Testis (tissue), 3 donors: ENCODE results near the gene KCNE4. TPM values are rescaled to one million over a fixed set of nuclear protein-coding genes. Genes with fewer than 3 reads are reported as not detected.

Experiments used
- DNase-seq: peaks from one replicate; pipeline ENCODE4 v3.0.0-alpha.2; 2019
- H3K27ac ChIP-seq, 2 donors: fragments of 200-600 bp; sonication (generic); one replicate each; pipeline ENCODE4 v1.5.1; 2019
- H3K27me3 ChIP-seq: fragments of 200-600 bp; sonication (generic); one replicate; pipeline ENCODE4 v1.5.1; 2019
- H3K36me3 ChIP-seq: fragments of 200-600 bp; sonication (generic); one replicate; pipeline ENCODE4 v1.5.1; 2017; ENCODE audit warnings: low read depth; ENCODE audit errors: missing control alignments
- H3K4me1 ChIP-seq: fragments of 200-600 bp; sonication (generic); one replicate; pipeline ENCODE4 v1.5.1; 2019
- H3K4me3 ChIP-seq, 2 donors: fragments of 200-600 bp; sonication (generic); one replicate each; pipeline ENCODE4 v1.5.1; 2017 to 2019
- H3K9me3 ChIP-seq: fragments of 200-600 bp; sonication (generic); one replicate; pipeline ENCODE4 v1.5.1; 2017
- POLR2A ChIP-seq: fragments of 450-650 bp; IDR thresholded peaks from one replicate; pipeline ENCODE4 v1.6.1; 2017; ENCODE audit warnings: antibody characterized with exemption, mild to moderate bottlenecking, moderate library complexity
- WGBS, 2 donors: methylation state at CpG; one replicate each; pipeline ENCODE4 v1.1.5; 2018; 5-methylcytosine and 5-hydroxymethylcytosine counted together
- intact Hi-C: fragments of 100-400 bp; cut with DNase I; formaldehyde crosslinking; loops from one replicate; pipeline ENCODE4 v1.15.1; 2023; ENCODE audit warnings: low total_unique reads
- polyA plus RNA-seq: library from polyadenylated mRNA; stranded (reverse); fragments of 350-450 nt; fragmentation: Illumina TruSeq; extraction: RNeasy Lipid Tissue Mini Kit (QIAGEN cat#74804); gene quantifications from one replicate; pipeline ENCODE4 v1.2.3, GENCODE V29; 2014; ENCODE audit warnings: low read depth, low replicate concordance; ENCODE audit not compliant: insufficient read depth
- total RNA-seq, 2 donors: library from RNA; depleted of rRNA; stranded (reverse); fragments of >200 nt; gene quantifications; one replicate each; pipeline ENCODE4 v1.2.3, GENCODE V29; 2016
- TF ChIP-seq, protein P1 (sequence below), 3 experiments: fragments of 450-650 bp in 2 of 3; fragments of 200-600 bp in 1 of 3; sonication (generic) in 1 of 3; IDR thresholded peaks; one replicate each; pipeline ENCODE4 v1.5.1; 2016 to 2019; ENCODE audit warnings: antibody characterized with exemption in 3 of 3, mild to moderate bottlenecking in 2 of 3, moderate library complexity in 1 of 3

KCNE4 gene
- total and polyA plus RNA-seq, 3 donors from 2014 or later, result 2.3 to 3.3 (median 2.5) TPM

- DNase-seq, result no peak
- intact Hi-C loops, result no loop called here
- H3K4me3 ChIP-seq, result no peak overlapping the region
- TF ChIP-seq, protein P1, sequence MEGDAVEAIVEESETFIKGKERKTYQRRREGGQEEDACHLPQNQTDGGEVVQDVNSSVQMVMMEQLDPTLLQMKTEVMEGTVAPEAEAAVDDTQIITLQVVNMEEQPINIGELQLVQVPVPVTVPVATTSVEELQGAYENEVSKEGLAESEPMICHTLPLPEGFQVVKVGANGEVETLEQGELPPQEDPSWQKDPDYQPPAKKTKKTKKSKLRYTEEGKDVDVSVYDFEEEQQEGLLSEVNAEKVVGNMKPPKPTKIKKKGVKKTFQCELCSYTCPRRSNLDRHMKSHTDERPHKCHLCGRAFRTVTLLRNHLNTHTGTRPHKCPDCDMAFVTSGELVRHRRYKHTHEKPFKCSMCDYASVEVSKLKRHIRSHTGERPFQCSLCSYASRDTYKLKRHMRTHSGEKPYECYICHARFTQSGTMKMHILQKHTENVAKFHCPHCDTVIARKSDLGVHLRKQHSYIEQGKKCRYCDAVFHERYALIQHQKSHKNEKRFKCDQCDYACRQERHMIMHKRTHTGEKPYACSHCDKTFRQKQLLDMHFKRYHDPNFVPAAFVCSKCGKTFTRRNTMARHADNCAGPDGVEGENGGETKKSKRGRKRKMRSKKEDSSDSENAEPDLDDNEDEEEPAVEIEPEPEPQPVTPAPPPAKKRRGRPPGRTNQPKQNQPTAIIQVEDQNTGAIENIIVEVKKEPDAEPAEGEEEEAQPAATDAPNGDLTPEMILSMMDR (IDR thresholded peaks at IDR 0.05), result no peak
- TF ChIP-seq POLR2A, result no peak
- no peaks in the 10 kb centered on the region for H3K27me3 ChIP-seq
- H3K36me3 ChIP-seq, result no peaks in the 10 kb centered on the region
- H3K4me1 ChIP-seq, result no peaks in the 10 kb centered on the region
- no peak overlapping the region for H3K27ac ChIP-seq
- WGBS, 2 donors, result 73 to 89% methylated on average over 1 of the region's 1 CpG
- no peaks in the 10 kb centered on the region for H3K9me3 ChIP-seq
Measured at GRCh38 chr2:223090540-223091235, 38.7 kb downstream of the KCNE4 start.

- no peaks in the 10 kb centered on the region for H3K27me3 ChIP-seq
- H3K4me3 ChIP-seq, result no peak overlapping the region
- no peaks in the 10 kb centered on the region for H3K4me1 ChIP-seq
- intact Hi-C loops, result no loop called here
- DNase-seq, result no peak
- 71 to 86% methylated on average over 4 of the region's 4 CpGs for WGBS, 2 donors
- TF ChIP-seq, protein P1 (IDR thresholded peaks at IDR 0.05), result no peak
- TF ChIP-seq POLR2A, result no peak
- H3K27ac ChIP-seq, result no peak overlapping the region
- H3K9me3 ChIP-seq, result no peaks in the 10 kb centered on the region
- no peaks in the 10 kb centered on the region for H3K36me3 ChIP-seq
Measured at GRCh38 chr2:223092667-223093066, 40.7 kb downstream of the KCNE4 start.

- peak; percentile 54 for DNase-seq
- Histone ChIP-seq H3K36me3 (no peaks in the 10 kb centered on the region), H3K27me3 (no peaks in the 10 kb centered on the region), H3K27ac (no peak overlapping the region), H3K4me1 (no peaks in the 10 kb centered on the region), H3K4me3 (no peak overlapping the region), H3K9me3 (no peaks in the 10 kb centered on the region)
- 49 to 50% methylated on average over 7 of the region's 7 CpGs for WGBS, 2 donors
- TF ChIP-seq, protein P1 (IDR thresholded peaks at IDR 0.05), result no peak
- no peak for TF ChIP-seq POLR2A
- intact Hi-C loops, result no loop called here
Measured at GRCh38 chr2:223093436-223094241, 41.6 kb downstream of the KCNE4 start.

- 86 to 88% methylated on average over 1 of the region's 1 CpG for WGBS, 2 donors
- Histone ChIP-seq H3K4me1 (peaks cover 6% of the 10 kb centered on the region), H3K9me3 (no peaks in the 10 kb centered on the region), H3K4me3 (no peak overlapping the region), H3K36me3 (no peaks in the 10 kb centered on the region), H3K27ac (no peak overlapping the region), H3K27me3 (no peaks in the 10 kb centered on the region)
- no peak for DNase-seq
- intact Hi-C loops, result no loop called here
- TF ChIP-seq, protein P1 (IDR thresholded peaks at IDR 0.05), result no peak
- TF ChIP-seq POLR2A, result no peak
Measured at GRCh38 chr2:223095207-223095606, 43.2 kb downstream of the KCNE4 start.
